A549 (cell line): ENCODE measurements around the gene C19orf81. TPM values are rescaled to one million over a fixed set of nuclear protein-coding genes. Genes with fewer than 3 reads are reported as not detected.
"Not testable (repeated sequence)": the region's sequence is repeated elsewhere in the genome, so short reads cannot be mapped to it uniquely, and the experiment has no call there.

ENCODE experiments used
- ATAC-seq, 2 experiments: fragments of 200-7000 bp in 1 of 2; fragments of >200 bp in 1 of 2; cut with Nextera tagmentation in 1 of 2; cut with Tn5 transposase in 1 of 2; 3 replicates each; pipeline versions ENCODE4 v1.8.0 to v1.9.1; 2018 to 2020; ENCODE audit warnings: mild to moderate bottlenecking in 1 of 2, moderate library complexity in 1 of 2
- CTCF ChIA-PET: fragments of 300-600 bp; sonication (Branson Sonifier 250); formaldehyde crosslinking; extraction: SDS; loops from one replicate; lab custom pipeline; 2021; ENCODE audit warnings: antibody characterized with exemption, inconsistent platforms; lab: Yijun Ruan, JAX
- POLR2A ChIA-PET: fragments of 350-600 bp; formaldehyde crosslinking; extraction: SDS; loops from one replicate; lab custom pipeline; 2021; ENCODE audit warnings: antibody characterized with exemption, inconsistent platforms; lab: Yijun Ruan, JAX
- DNase-seq, 2 experiments: peaks; one replicate each; pipeline versions ENCODE4 v3.0.0 to v3.0.0-alpha.2; 2011 to 2016; ENCODE audit warnings: low read depth in 1 of 2, low spot score in 1 of 2
- FAIRE-seq: peaks from 2 replicates; lab custom pipeline; 2011; peaks lifted over from hg19 to GRCh38; lab: Jason Lieb, UNC
- H3K27ac ChIP-seq, 2 experiments: fragments of >200 bp; sonication (Bioruptor Twin); formaldehyde crosslinking; 3 replicates each; pipeline ENCODE4 v1.5.1; 2016 to 2017
- H3K4me1 ChIP-seq: fragments of >200 bp; sonication (Bioruptor Twin); formaldehyde crosslinking; 3 replicates; pipeline ENCODE4 v1.6.1; 2016
- H3K4me2 ChIP-seq: fragments of >200 bp; sonication (Bioruptor Twin); formaldehyde crosslinking; 3 replicates; pipeline ENCODE4 v1.6.1; 2016
- H3K4me3 ChIP-seq: fragments of >200 bp; sonication (Bioruptor Twin); formaldehyde crosslinking; 3 replicates; pipeline ENCODE4 v1.5.1; 2016
- H3K9me3 ChIP-seq: fragments of >200 bp; sonication (Bioruptor Twin); formaldehyde crosslinking; 3 replicates; pipeline ENCODE4 v1.6.1; 2016
- CBX8 ChIP-seq: fragments of 200-600 bp; sonication (generic); IDR thresholded peaks from 2 replicates; pipeline ENCODE4 v1.6.1; 2016
- CHD2 ChIP-seq: fragments of 150-350 bp; IDR thresholded peaks from 2 replicates; pipeline ENCODE4 v1.6.1; 2014; ENCODE audit warnings: low read length; ENCODE audit not compliant: partially characterized antibody
- CHD4 ChIP-seq: fragments of 200-600 bp; sonication (generic); IDR thresholded peaks from 2 replicates; pipeline ENCODE4 v1.6.1; 2016; ENCODE audit warnings: antibody characterized with exemption, mild to moderate bottlenecking, borderline replicate concordance
- EP300 ChIP-seq, 2 experiments: fragments of >200 bp; sonication (Bioruptor Twin); formaldehyde crosslinking; IDR thresholded peaks; 2 replicates in 1 of 2; 3 replicates in 1 of 2; pipeline ENCODE4 v1.6.1; 2016 to 2017
- FOXS1 ChIP-seq: fragments of 250-450 bp; sonication (Bioruptor Pico); IDR thresholded peaks from 2 replicates; pipeline ENCODE4 v1.5.0; 2020; ENCODE audit warnings: mild to moderate bottlenecking, moderate library complexity
- HDAC2 ChIP-seq: fragments of 200-600 bp; sonication (generic); IDR thresholded peaks from 2 replicates; pipeline ENCODE4 v1.6.1; 2016
- HOXB13 ChIP-seq: fragments of 250-450 bp; sonication (Bioruptor Pico); IDR thresholded peaks from 2 replicates; pipeline ENCODE4 v1.5.0; 2020; ENCODE audit warnings: low read depth, mild to moderate bottlenecking, moderate library complexity
- KDM1A ChIP-seq: fragments of 200-600 bp; sonication (generic); IDR thresholded peaks from 2 replicates; pipeline ENCODE4 v1.6.1; 2016; ENCODE audit warnings: low read depth, mild to moderate bottlenecking
- NR3C1 ChIP-seq: fragments of >200 bp; sonication (Bioruptor Twin); formaldehyde crosslinking; IDR thresholded peaks from 3 replicates; pipeline ENCODE4 v1.6.1; 2017
- POLR2A ChIP-seq: IDR thresholded peaks from 2 replicates; pipeline ENCODE4 v1.6.1; 2012; ENCODE audit warnings: mild to moderate bottlenecking, low read length
- RNF2 ChIP-seq: fragments of 200-600 bp; sonication (generic); IDR thresholded peaks from 2 replicates; pipeline ENCODE4 v1.6.1; 2016; ENCODE audit warnings: low read depth, mild to moderate bottlenecking, antibody characterized with exemption, moderate library complexity, borderline replicate concordance
- TP53 ChIP-seq: fragments of 250-450 bp; sonication (Bioruptor Pico); IDR thresholded peaks from 2 replicates; pipeline ENCODE4 v1.5.0; 2021; ENCODE audit warnings: mild to moderate bottlenecking, moderate library complexity
- ZFP36 ChIP-seq: fragments of 450-650 bp; IDR thresholded peaks from 2 replicates; pipeline ENCODE4 v1.6.1; 2014; ENCODE audit warnings: borderline replicate concordance; ENCODE audit not compliant: partially characterized antibody
- ZSCAN20 ChIP-seq: fragments of 250-450 bp; sonication (Bioruptor Pico); IDR thresholded peaks from 2 replicates; pipeline ENCODE4 v1.8.0; 2022; ENCODE audit warnings: mild to moderate bottlenecking, moderate library complexity
- WGBS: methylation state at CpG from one replicate; pipeline ENCODE4 v1.1.6; 2017; ENCODE audit errors: missing lambda C conversion rate; 5-methylcytosine and 5-hydroxymethylcytosine counted together
- polyA plus RNA-seq, 4 experiments: library from polyadenylated mRNA; depleted of rRNA in 3 of 4; stranded (reverse); fragments of >200 nt; fragmentation: RNase III in 1 of 4; extraction: RNeasy Plus Mini Kit Qiagen cat#74134 plus additional on column Dnase treatment in 1 of 4; gene quantifications; 2 replicates in 3 of 4; 3 replicates in 1 of 4; pipeline ENCODE4 v1.2.3, GENCODE V29; 2011 to 2017
- TF ChIP-seq, protein P1 (sequence below): fragments of 250-450 bp; sonication (Bioruptor Pico); IDR thresholded peaks from 2 replicates; pipeline ENCODE4 v1.5.0; 2021; ENCODE audit warnings: mild to moderate bottlenecking, moderate library complexity, borderline replicate concordance
- TF ChIP-seq, protein P2 (sequence below): fragments of >200 bp; sonication (Bioruptor Twin); formaldehyde crosslinking; IDR thresholded peaks from 2 replicates; pipeline ENCODE4 v1.6.1; 2016
- TF ChIP-seq, protein P3 (sequence below): fragments of 150-350 bp; IDR thresholded peaks from 2 replicates; pipeline ENCODE4 v1.6.1; 2014; ENCODE audit warnings: low read depth, mild to moderate bottlenecking, low read length
- TF ChIP-seq, protein P4 (sequence below): fragments of 250-450 bp; sonication (Bioruptor Pico); IDR thresholded peaks from 2 replicates; pipeline ENCODE4 v1.5.0; 2020; ENCODE audit warnings: low read depth, mild to moderate bottlenecking, moderate library complexity
- TF ChIP-seq, protein P5 (sequence below): IDR thresholded peaks from 2 replicates; pipeline ENCODE4 v1.6.1; 2012

The C19orf81 gene
- polyA plus RNA-seq, 2 of the 4 experiments (the other 2 are of a cell fraction): 2.1 to 9.5 TPM

DNA sequence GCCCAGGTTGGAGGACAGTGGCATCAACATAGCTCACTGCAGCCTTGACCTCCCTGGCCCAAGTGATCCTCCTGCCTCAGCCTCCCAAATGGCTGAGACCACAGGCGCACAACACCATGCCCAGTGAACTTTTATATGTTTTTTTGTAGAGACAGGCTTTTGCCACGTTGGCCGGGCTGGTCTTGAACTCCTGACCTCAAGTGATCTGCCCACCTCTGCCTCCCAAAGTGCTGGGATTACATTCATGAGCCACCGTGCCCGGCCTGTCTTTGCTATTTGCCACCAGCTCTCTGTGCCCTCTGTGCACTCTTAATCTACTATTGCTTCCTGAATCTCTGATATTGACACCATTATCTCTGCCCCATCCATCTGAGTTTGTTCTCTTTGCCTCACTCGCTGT, 46.7 kb upstream of the C19orf81 start:
- TF ChIP-seq, protein P1, sequence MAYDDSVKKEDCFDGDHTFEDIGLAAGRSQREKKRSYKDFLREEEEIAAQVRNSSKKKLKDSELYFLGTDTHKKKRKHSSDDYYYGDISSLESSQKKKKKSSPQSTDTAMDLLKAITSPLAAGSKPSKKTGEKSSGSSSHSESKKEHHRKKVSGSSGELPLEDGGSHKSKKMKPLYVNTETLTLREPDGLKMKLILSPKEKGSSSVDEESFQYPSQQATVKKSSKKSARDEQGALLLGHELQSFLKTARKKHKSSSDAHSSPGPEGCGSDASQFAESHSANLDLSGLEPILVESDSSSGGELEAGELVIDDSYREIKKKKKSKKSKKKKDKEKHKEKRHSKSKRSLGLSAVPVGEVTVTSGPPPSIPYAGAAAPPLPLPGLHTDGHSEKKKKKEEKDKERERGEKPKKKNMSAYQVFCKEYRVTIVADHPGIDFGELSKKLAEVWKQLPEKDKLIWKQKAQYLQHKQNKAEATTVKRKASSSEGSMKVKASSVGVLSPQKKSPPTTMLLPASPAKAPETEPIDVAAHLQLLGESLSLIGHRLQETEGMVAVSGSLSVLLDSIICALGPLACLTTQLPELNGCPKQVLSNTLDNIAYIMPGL (CRISPR knock-in tag): no peak
- TF ChIP-seq TP53 (CRISPR knock-in tag) (no peak), ZSCAN20 (CRISPR knock-in tag) (no peak), NR3C1 (no peak), ZFP36 (no peak), CBX8 (no peak), KDM1A (no peak), HDAC2 (no peak), EP300 (IDR thresholded peaks at IDR 0.05) (no peak)
- TF ChIP-seq, protein P2, sequence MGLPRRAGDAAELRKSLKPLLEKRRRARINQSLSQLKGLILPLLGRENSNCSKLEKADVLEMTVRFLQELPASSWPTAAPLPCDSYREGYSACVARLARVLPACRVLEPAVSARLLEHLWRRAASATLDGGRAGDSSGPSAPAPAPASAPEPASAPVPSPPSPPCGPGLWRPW: no peak
- TF ChIP-seq, protein P3, sequence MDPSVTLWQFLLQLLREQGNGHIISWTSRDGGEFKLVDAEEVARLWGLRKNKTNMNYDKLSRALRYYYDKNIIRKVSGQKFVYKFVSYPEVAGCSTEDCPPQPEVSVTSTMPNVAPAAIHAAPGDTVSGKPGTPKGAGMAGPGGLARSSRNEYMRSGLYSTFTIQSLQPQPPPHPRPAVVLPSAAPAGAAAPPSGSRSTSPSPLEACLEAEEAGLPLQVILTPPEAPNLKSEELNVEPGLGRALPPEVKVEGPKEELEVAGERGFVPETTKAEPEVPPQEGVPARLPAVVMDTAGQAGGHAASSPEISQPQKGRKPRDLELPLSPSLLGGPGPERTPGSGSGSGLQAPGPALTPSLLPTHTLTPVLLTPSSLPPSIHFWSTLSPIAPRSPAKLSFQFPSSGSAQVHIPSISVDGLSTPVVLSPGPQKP: no peak
- Histone ChIP-seq H3K4me3 (no peak overlapping the region), H3K4me1 (peaks cover 3% of the 10 kb centered on the region; the same call in 1 of the 3 replicates), H3K9me3 (0 out of 3 replicates have a peak, but pooled peaks cover 3% of the 10 kb centered on the region), H3K27ac (no peak overlapping the region), H3K4me2 (no peak overlapping the region)
- ATAC-seq: no peak
- CTCF ChIA-PET: interaction anchor here (1.5 to 2.3 kb wide), 4 partner anchors 65 to 180 kb away, joined by 3 to 11 read pairs (median 7); no protein-coding TSS in a partner anchor
- FAIRE-seq: no peak
- POLR2A ChIA-PET: no interaction called here
- no peak for DNase-seq
- WGBS: 48% methylated on average over 6 of the region's 6 CpGs

DNA sequence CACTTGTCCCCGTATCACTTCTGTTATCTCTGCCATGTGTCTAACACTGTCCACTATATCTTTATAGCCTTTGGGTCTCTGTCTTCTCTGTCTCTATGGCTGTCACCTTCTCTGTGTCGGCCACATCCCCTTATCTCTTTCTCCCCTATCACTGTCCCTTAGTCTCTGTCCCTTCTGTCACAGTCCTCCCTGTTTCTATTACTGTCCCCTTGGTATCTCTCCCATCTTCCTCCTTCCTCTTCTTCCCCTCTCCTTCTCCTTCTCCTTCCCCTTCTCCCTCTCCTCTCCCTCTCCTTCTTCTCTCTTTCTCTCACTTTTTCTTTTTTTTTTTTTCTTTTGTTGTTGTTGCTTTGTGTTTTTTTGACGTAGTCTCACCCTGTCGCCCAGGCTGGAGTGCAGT, 46.3 kb upstream of the C19orf81 start:
- TF ChIP-seq CHD2 (no peak), ZSCAN20 (CRISPR knock-in tag) (no peak), CHD4 (no peak), POLR2A (no peak), RNF2 (no peak), FOXS1 (no peak), HOXB13 (CRISPR knock-in tag) (no peak)
- TF ChIP-seq, protein P4, sequence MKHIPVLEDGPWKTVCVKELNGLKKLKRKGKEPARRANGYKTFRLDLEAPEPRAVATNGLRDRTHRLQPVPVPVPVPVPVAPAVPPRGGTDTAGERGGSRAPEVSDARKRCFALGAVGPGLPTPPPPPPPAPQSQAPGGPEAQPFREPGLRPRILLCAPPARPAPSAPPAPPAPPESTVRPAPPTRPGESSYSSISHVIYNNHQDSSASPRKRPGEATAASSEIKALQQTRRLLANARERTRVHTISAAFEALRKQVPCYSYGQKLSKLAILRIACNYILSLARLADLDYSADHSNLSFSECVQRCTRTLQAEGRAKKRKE (CRISPR knock-in tag): no peak
- TF ChIP-seq, protein P5, sequence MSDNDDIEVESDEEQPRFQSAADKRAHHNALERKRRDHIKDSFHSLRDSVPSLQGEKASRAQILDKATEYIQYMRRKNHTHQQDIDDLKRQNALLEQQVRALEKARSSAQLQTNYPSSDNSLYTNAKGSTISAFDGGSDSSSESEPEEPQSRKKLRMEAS: no peak
- ATAC-seq (no peak), DNase-seq (no peak), FAIRE-seq (no peak)
- Histone ChIP-seq H3K4me3 (no peak overlapping the region), H3K4me1 (peaks cover 5% of the 10 kb centered on the region; the same call in 1 of the 3 replicates), H3K9me3 (0 out of 3 replicates have a peak, but pooled peaks cover 3% of the 10 kb centered on the region), H3K4me2 (no peak overlapping the region), H3K27ac (no peak overlapping the region)
- CTCF ChIA-PET: interaction anchor here (2.3 kb wide), 1 partner anchor 65 kb away, joined by 11 read pairs; no protein-coding TSS in a partner anchor
- WGBS: 74% methylated on average over 4 of the region's 4 CpGs
- POLR2A ChIA-PET: no interaction called here

DNA sequence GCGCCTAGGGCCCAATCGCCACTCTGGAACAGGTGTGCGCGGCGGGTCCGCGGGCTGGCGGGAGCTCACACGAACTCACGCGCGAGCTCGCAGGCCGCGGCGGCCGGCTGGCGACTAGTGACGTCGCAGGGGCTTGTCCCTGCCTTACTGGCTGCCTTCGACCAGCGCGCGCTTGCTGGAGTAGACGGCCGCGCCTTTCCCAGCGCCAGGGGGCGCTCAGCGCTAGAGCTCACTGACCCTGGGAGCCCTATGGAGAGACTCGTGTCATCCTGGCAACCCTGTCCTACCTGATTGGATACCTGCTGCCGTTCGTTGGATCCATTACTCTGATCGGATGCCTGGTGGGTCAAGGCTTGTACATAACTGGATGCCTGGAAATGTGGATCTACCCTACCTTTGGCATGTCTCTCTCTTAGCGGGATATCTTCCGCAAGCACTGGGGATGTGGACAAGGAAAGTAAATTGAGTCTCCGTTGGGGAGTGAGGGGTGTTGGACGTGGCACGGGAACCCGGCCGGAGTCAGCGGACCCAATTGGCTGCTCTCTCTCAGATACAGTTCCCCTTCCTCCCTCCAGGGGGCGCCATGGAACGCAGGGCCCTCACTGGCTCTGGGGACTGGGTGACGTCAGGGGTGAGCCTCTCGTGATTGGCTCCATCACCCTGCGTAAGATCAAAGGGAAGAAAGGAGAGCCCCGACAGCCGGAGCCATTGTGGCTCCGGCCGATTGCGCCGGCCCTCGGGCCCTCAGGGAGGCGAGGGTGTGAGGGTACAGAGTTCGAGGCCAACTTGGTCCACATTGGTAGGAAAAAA, 44.8 kb upstream of the C19orf81 start:
- H3K4me2 ChIP-seq, POLR2A ChIA-PET, H3K4me3 ChIP-seq, FAIRE-seq, H3K9me3 ChIP-seq, CTCF ChIA-PET, DNase-seq, H3K4me1 ChIP-seq, H3K27ac ChIP-seq: not testable (repeated sequence)
- no CpG with 5 or more reads among the region's 56 CpGs for WGBS
- ATAC-seq: peak; percentile 63 to 73
